Cortex of kidney (tissue), 1 donor: ENCODE results near the gene RAG1.
"Not testable (repeated sequence)": the region's sequence is repeated elsewhere in the genome, so short reads cannot be mapped to it uniquely, and the experiment has no call there.

Source experiments
- DNase-seq: peaks from one replicate; lab custom pipeline; 2025; lab: John Stamatoyannopoulos, UW

Gene RAG1

DNA sequence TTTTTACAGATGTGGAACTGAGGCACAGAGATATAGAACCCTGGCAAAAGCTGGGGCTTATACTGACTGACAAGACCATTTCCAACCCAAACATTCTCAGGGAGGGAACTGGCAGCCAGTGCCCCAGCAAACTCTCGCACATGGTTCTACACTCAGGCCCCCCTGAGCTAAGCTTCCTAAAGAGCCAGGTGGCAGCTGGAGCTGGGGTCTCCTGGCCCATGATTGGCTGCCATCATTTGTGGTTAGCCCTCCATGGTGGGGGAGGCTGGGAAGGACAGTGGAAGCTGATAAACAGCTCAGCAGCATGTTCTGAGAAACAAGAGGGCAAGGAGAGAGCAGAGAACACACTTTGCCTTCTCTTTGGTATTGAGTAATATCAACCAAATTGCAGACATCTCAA is at the start of gene RAG1:
RAG1 (plus strand) TSS at position 314 of the 400 bp plus-strand sequence. CDS start 5,298 bp downstream, outside the sequence.
- no peak for DNase-seq

- DNase-seq = no peak
Observed at GRCh38 chr11:36530840-36531239, 37.0 kb upstream of the RAG1 start.

DNA sequence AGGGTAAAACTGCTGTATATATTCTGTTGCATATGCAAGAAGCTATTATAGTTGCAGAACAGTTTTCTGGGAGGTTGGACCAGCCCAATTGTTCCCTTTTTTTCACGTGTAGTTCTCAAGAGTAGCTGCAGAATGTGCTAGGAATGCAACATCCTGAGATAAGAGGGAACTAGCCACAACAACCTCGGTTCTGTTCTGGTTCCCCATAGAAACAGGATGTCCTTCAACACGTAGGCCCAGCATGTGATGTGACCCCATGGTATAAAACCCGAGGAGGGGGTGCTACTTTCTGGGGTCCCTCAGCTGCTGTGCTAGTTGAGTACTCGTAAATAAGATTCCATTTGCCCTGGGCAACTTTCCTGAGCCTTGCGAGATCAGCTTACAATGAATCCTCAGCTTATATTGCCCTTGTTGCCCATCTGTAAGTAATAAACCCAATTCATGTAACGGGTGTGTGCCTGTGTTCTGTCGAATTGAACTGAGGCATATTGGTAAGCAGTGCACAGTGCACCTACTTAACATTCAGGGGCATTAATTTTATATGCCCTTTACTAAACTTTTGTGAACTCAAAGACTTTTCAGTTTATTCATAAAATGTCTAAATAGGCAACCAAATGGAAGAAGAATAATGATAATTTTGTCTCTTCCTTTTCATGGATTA is 34.7 kb upstream of the RAG1 start:
- DNase-seq = no peak

- DNase-seq = no peak
Observed at GRCh38 chr11:36534276-36534840, 33.4 kb upstream of the RAG1 start.

GRCh38 chr11:36540998-36541397 is 26.8 kb upstream of the RAG1 start:
- no peak for DNase-seq

GRCh38 chr11:36550385-36551115 is 17.3 kb upstream of the RAG1 start:
- DNase-seq = no peak

DNA sequence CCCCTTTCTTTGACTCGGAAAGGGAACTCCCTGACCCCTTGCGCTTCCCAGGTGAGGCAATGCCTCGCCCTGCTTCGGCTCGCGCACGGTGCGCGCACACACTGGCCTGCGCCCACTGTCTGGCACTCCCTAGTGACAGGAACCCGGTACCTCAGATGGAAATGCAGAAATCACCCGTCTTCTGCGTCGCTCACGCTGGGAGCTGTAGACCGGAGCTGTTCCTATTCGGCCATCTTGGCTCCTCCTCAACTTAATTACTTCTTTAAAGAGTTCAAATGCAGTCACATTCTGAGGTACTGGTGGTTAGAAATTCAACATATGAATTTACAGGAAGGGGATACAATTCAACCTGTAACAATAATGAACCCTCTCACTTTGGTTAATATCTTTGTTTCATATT is 10.4 kb upstream of the RAG1 start:
- DNase-seq = not testable (repeated sequence)

DNA sequence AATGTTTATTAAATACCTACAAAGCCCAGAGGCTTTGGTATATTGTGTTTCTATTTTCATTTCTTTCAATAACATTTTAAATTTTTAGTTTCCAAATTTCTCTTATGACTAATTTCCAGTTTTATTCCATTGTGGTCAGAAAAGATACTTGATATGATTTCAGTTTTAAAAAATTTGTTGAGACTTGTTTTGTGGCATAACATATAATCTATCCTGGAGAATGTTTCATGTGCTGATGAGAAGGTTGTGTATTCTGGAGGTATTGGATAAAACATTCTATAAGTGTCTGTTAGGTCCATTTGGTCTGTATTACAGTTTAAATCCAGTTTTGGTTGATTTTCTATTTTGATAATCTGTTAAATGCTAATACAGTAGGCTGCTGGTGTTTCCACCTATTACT is 9.8 kb upstream of the RAG1 start:
- no peak for DNase-seq

- no peak for DNase-seq
Observed at GRCh38 chr11:36558571-36559413, 9.0 kb upstream of the RAG1 start.

DNA sequence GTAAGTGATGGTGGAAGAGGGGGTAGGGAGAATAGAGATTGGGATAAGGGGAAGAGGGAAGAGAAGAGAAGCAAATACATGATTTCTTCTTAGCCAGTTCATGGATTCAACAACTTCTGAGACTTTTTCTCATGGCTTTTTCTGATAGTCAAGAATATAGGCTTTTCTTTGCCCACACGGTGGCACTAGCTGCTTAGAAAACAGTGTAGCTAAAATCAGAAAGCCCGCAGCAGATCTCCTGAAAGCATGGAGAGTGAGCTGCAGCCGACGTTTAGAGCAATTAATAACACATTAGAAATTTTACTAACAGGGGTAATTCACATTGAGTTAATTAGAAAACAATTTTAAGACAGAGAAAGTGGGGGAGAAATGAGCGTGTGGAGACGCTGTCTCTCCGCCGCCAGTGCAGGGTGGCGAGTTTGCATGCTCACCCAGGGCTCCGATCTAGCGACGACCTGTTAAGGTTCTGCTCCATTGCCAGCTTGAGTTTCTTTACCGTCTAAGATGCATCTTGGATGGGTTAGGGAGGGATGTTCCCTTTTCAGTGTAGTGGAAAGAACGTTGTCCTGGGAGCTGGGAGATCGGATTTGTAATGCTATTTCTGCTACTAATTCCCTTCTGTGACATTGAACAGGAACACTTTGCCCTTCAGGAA is 3.3 kb upstream of the RAG1 start:
- no peak for DNase-seq

GRCh38 chr11:36565031-36565610 is 2.7 kb upstream of the RAG1 start:
- DNase-seq = no peak

GRCh38 chr11:36566407-36567053 is 1.3 kb upstream of the RAG1 start:
- no peak for DNase-seq

DNA sequence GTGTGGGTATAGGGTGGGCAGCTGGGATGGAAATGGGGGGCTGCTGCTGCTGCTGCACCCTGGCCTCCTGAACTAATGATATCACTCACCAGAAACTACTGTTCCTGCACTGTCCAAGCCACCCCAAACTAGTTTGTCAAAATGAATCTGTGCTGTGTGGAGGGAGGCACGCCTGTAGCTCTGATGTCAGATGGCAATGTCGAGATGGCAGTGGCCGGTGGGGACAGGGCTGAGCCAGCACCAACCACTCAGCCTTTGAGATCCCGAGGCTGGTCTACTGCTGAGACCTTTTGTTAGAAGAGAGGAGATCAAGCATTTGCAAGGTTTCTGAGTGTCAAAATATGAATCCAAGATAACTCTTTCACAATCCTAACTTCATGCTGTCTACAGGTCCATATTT is 1.3 kb downstream of the RAG1 start:
- DNase-seq = no peak

DNA sequence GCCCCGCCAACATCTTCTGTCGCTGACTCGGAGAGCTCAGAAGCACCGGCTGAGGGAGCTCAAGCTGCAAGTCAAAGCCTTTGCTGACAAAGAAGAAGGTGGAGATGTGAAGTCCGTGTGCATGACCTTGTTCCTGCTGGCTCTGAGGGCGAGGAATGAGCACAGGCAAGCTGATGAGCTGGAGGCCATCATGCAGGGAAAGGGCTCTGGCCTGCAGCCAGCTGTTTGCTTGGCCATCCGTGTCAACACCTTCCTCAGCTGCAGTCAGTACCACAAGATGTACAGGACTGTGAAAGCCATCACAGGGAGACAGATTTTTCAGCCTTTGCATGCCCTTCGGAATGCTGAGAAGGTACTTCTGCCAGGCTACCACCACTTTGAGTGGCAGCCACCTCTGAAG is 6.7 kb downstream of the RAG1 start:
- no peak for DNase-seq

- no peak for DNase-seq
Observed at GRCh38 chr11:36577373-36577772, 9.6 kb downstream of the RAG1 start.

DNA sequence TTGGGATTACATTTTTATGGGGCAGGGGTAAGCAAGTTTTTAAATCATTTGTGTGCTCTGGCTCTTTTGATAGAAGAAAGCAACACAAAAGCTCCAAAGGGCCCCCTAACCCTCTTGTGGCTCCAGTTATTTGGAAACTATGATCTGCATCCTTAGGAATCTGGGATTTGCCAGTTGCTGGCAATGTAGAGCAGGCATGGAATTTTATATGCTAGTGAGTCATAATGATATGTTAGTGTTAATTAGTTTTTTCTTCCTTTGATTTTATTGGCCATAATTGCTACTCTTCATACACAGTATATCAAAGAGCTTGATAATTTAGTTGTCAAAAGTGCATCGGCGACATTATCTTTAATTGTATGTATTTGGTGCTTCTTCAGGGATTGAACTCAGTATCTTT is 10.1 kb downstream of the RAG1 start:
- DNase-seq = no peak

DNA sequence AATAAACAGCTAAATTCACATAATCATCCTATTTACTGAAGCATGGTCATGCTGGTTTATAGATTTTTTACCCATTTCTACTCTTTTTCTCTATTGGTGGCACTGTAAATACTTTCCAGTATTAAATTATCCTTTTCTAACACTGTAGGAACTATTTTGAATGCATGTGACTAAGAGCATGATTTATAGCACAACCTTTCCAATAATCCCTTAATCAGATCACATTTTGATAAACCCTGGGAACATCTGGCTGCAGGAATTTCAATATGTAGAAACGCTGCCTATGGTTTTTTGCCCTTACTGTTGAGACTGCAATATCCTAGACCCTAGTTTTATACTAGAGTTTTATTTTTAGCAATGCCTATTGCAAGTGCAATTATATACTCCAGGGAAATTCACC is 10.7 kb downstream of the RAG1 start:
- no peak for DNase-seq

DNA sequence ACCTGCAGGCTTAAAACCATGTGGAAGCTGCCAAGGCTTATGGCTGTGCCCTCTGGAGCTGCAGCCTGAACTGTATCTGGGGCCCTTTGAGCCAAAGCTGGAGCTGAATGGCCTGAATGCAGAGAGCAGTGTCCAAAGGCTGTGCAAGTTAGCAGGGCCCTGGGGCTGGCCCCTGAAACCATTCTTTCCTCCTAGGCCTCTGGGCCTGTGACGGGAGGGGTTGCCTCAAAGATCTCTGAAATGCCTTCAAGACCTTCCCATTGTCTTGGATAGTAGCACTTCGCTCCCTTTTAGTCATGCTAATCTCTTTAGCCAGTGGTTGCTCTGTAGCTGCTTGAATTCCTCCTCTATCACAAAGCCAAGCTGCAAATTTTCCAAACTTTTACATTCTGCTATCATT is 13.7 kb downstream of the RAG1 start:
- DNase-seq = no peak

GRCh38 chr11:36583667-36584066 is 15.9 kb downstream of the RAG1 start:
- DNase-seq = no peak

DNA sequence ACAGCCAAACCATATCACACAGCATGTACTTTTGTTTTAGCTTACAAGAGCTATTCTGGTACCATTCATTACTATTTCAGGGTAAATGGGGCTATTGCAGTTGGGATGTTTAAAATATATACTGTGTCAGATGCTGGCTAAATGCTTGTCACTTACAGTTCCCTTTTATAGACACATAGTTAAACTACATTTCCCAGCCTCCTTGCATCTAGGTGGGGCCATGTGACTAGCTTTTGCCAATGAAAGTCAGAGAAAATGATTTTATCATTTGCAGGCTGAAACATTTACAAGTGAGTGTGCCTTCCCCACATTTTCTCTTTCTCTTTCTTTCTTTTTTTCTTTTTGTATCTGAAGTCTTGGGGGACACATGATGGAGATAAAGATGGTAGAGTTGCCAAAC is 18.7 kb downstream of the RAG1 start:
- DNase-seq = no peak

GRCh38 chr11:36588099-36588498 is 20.3 kb downstream of the RAG1 start:
- no peak for DNase-seq
